Raji (cell line): Measurements from ENCODE around the gene FMN2.

Experiments
- POLR2A ChIP-seq: IDR thresholded peaks from 2 replicates; pipeline ENCODE4 v1.6.1; 2011; ENCODE audit warnings: low read depth, low read length, control low read depth; ENCODE audit not compliant: insufficient read depth

FMN2 gene

GRCh38 chr1:240092301-240093119 lies 827 bp downstream of the FMN2 start:
- no peak for TF ChIP-seq POLR2A

- TF ChIP-seq POLR2A = no peak
These were observed 1.7 kb downstream of the FMN2 start for GRCh38 chr1:240093120-240093961.

GRCh38 chr1:240094041-240094722 lies 2.5 kb downstream of the FMN2 start:
- TF ChIP-seq POLR2A = no peak

DNA sequence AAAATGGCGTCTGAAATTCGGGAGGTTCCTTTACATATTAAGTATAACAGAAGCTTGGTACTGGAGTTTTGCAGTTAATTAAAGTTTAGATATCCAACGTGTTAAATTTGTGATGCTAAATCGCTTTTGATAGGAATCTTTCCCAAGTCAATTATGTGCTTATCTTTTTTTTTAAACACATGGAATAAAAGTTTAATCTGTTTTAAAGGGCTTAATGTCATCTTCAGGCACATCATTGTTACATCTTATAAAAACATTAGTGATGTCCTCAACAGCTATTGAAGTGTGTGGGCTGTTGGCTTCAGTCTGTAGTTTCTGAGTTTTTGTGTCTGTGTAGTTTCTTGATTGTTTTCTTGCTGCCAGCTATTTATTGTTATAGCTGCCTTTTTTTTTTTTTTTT lies 5.3 kb downstream of the FMN2 start:
- TF ChIP-seq POLR2A = no peak

GRCh38 chr1:240098534-240098933 lies 6.9 kb downstream of the FMN2 start:
- TF ChIP-seq POLR2A = no peak

- no peak for TF ChIP-seq POLR2A
These were observed 7.6 kb downstream of the FMN2 start for GRCh38 chr1:240099329-240099728.

- TF ChIP-seq POLR2A = no peak
These were observed 8.1 kb downstream of the FMN2 start for GRCh38 chr1:240099748-240100147.

DNA sequence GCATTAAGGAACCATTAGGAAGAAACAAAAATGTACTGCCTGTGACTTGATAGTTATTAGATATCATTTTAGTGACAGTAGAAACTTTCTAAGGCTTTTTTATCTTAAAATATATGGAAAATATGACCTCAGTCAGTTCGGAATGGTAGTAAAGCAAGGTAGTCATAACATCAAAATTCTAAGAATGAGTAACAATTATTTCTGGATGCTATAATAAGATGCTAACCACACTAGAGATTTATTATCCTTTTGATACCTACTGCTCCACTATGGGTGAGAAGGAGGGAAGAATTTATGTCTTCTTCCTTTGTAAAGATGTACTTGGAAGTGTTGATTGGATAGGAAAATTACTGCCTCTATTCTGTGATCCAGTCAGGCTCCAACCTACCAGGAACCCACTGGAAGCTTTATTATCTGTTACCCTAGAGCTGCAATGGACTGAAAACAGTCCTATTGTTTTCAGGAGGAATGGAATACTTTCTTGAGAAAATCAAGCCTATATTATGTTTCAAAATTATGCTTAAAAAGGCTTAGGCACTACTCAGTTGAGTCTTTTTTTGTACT lies 8.8 kb downstream of the FMN2 start:
- no peak for TF ChIP-seq POLR2A

DNA sequence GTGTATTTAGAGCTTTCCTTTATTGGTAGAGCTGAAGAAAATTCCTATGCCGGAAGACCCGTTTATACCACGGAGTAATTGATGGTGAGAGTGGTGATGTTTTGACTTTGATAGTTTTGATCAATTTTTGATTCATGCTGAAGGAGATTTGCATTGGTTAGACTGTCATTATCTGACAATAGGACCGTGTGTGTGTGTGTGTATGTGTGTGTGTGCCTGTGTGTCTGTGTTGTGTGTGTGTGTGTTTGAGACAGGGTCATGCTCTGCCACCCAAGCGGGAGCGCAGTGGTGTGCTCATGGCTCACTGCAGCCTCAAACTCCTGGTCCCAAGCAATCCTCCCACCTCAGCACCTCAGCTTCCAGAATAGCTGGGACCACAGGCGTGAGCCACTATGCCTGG lies 9.6 kb downstream of the FMN2 start:
- TF ChIP-seq POLR2A = no peak

GRCh38 chr1:240101737-240102136 lies 10.1 kb downstream of the FMN2 start:
- TF ChIP-seq POLR2A = no peak

DNA sequence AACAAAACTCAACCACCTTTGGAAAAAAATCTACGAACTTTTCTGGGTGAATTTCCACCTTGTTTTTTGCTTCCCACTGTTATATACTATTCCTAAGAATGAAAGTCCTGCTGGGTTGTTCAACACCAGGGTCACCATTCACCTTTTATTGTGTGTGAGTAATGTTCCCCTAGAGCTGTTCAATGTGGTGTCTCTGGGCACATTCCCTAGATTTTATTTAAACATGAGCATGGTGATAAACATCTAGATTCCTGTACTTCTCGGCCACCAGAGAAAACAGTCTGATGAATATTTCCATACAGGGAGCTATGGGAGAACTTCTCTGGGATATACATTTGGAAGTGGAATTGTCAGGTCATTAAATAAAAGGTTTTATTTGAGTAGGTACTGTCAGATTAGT lies 13.0 kb downstream of the FMN2 start:
- TF ChIP-seq POLR2A = no peak

- no peak for TF ChIP-seq POLR2A
These were observed 15.5 kb downstream of the FMN2 start for GRCh38 chr1:240107058-240107684.

- TF ChIP-seq POLR2A = no peak
These were observed 17.4 kb downstream of the FMN2 start for GRCh38 chr1:240109130-240109529.

DNA sequence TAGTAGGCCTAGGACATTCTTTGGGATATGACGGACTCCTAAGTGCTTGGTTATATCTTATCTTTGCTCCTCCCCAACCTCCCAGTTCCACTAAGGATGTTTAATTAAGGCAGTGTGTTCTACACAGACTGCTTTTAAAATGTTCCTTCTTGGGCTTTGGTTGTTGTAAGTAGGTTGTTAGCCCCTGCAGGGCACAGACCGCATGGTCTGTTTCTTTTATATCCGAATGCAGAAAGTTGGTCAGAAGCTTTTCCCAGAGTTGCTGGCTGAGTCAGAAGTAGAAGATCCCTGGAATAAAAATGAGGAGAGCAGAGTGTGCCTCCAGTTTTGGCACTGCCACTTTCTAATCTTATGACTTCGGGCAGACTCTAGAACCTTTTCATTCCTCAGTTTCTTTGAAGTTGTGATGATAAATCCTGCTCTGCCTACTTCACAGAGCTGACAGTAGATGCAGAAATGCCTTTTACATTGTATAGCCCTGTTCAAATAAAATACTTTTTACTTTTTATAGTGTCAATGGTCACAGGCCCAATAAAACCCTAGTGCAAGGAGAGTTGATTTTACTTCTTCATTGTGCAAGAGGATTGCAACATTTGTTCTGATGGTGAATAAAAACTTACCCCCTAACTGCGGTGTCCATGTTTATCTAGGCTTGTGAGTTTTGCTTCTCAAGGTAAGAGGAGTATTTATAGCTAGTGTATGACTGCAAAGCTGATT lies 18.4 kb downstream of the FMN2 start:
- no peak for TF ChIP-seq POLR2A
